HCT116 (cell line): ENCODE data around the gene SPATA20. TPM values are rescaled to one million over a fixed set of nuclear protein-coding genes. Genes with fewer than 3 reads are reported as not detected.
A peak's percentile ranks its signal among the peaks of the same experiment; 100 is the strongest.

Experiments
- ATAC-seq: fragments of 200-7000 bp; cut with Tn5 transposase; 2 replicates; pipeline ENCODE4 v1.9.1; 2020; ENCODE audit warnings: mild to moderate bottlenecking, moderate library complexity
- BruUV-seq: library from RNA; stranded (reverse); fragments of 400-500 nt; replicated peaks from 2 replicates; lab custom pipeline; 2021; lab: Mats Ljungman, UMichigan
- CTCF ChIA-PET: fragments of 300-600 bp; sonication (Branson Sonifier 250); formaldehyde crosslinking; loops from one replicate; lab custom pipeline; 2021; ENCODE audit warnings: antibody characterized with exemption; lab: Charles Lee
- POLR2A ChIA-PET: fragments of 300-600, 350-600 bp; sonication (Branson Sonifier 250); formaldehyde crosslinking; loops from one replicate; lab custom pipeline; 2021; ENCODE audit warnings: antibody characterized with exemption; lab: Charles Lee
- RAD21 ChIA-PET, 2 experiments: fragments of 300-600 bp; sonication (Branson Sonifier 250); formaldehyde crosslinking; loops; one replicate each; lab custom pipeline; 2023; ENCODE audit warnings: low total read pairs in 2 of 2; ENCODE audit not compliant: uncharacterized antibody in 2 of 2, unreplicated experiment in 2 of 2, low non-redundant PET in 1 of 2; lab: Charles Lee
- DNase-seq: peaks from one replicate; pipeline ENCODE4 v3.0.0-alpha.2; 2010; ENCODE audit warnings: low read depth, low spot score
- H2AFZ ChIP-seq: fragments of 200-600 bp; shearing (Covaris generic), sonication (generic); 2 replicates; pipeline ENCODE4 v1.6.1; 2017; ENCODE audit warnings: low read depth, mixed run types, mixed read lengths, antibody characterized with exemption, low read length; ENCODE audit not compliant: poor library complexity, severe bottlenecking
- H3K27ac ChIP-seq: 2 replicates; pipeline ENCODE4 v1.5.1; 2012; ENCODE audit warnings: low read depth, low read length
- H3K27me3 ChIP-seq: fragments of 200-600 bp; sonication (generic); 2 replicates; pipeline ENCODE4 v1.6.1; 2016; ENCODE audit warnings: mixed run types, low read length, mixed read lengths; ENCODE audit not compliant: insufficient read depth
- H3K36me3 ChIP-seq, 2 experiments: fragments of 200-500 bp in 1 of 2; fragments of 200-600 bp in 1 of 2; sonication (Bioruptor generic) in 1 of 2; sonication (generic) in 1 of 2; 2 replicates each; pipeline versions ENCODE4 v1.5.1 to v1.6.1; 2014 to 2016; ENCODE audit warnings: low read length in 2 of 2, inconsistent platforms in 1 of 2, mixed read lengths in 1 of 2, mixed run types in 1 of 2; ENCODE audit not compliant: insufficient read depth in 2 of 2, control insufficient read depth in 1 of 2
- H3K4me1 ChIP-seq, 2 experiments: fragments of 200-600 bp in 1 of 2; sonication (generic) in 1 of 2; 2 replicates each; pipeline versions ENCODE4 v1.5.1 to v1.6.1; 2012 to 2017; ENCODE audit warnings: low read length in 2 of 2, inconsistent platforms in 1 of 2, mild to moderate bottlenecking in 1 of 2, mixed read lengths in 1 of 2, mixed run types in 1 of 2, moderate library complexity in 1 of 2; ENCODE audit not compliant: insufficient read depth in 2 of 2, control insufficient read depth in 1 of 2
- H3K4me2 ChIP-seq: fragments of 200-600 bp; sonication (generic); 2 replicates; pipeline ENCODE4 v1.6.1; 2017; ENCODE audit warnings: mixed run types, low read length, mixed read lengths
- H3K4me3 ChIP-seq, 2 experiments: fragments of 200-600 bp in 1 of 2; sonication (generic) in 1 of 2; replicated peaks in 1 of 2; 2 replicates each; pipeline ENCODE4 v1.5.1; 2011 to 2016; ENCODE audit warnings: low read length in 2 of 2, control low read depth in 1 of 2, low read depth in 1 of 2, mild to moderate bottlenecking in 1 of 2, mixed read lengths in 1 of 2, mixed run types in 1 of 2
- H3K79me2 ChIP-seq: fragments of 200-600 bp; sonication (generic); 2 replicates; pipeline ENCODE4 v1.6.1; 2017; ENCODE audit warnings: mild to moderate bottlenecking, mixed run types, low read length, moderate library complexity, mixed read lengths; ENCODE audit not compliant: insufficient read depth
- H3K9ac ChIP-seq: fragments of 200-600 bp; sonication (generic); 2 replicates; pipeline ENCODE4 v1.6.1; 2016; ENCODE audit warnings: low read length, mixed read lengths
- H3K9me2 ChIP-seq: fragments of 200-600 bp; sonication (generic), shearing (Covaris generic); 2 replicates; pipeline ENCODE4 v1.6.1; 2017; ENCODE audit warnings: mixed run types, mild to moderate bottlenecking, moderate library complexity; ENCODE audit not compliant: insufficient read depth
- H3K9me3 ChIP-seq, 2 experiments: fragments of 200-500 bp in 1 of 2; fragments of 200-600 bp in 1 of 2; sonication (Bioruptor generic) in 1 of 2; sonication (generic) in 1 of 2; 2 replicates each; pipeline ENCODE4 v1.6.1; 2014 to 2017; ENCODE audit warnings: low read length in 2 of 2, mixed read lengths in 2 of 2, inconsistent platforms in 1 of 2, low read depth in 1 of 2, mild to moderate bottlenecking in 1 of 2, mixed run types in 1 of 2, moderate library complexity in 1 of 2; ENCODE audit not compliant: control insufficient read depth in 1 of 2, insufficient read depth in 1 of 2
- H4K20me1 ChIP-seq: fragments of 200-600 bp; sonication (generic), shearing (Covaris generic); 2 replicates; pipeline ENCODE4 v1.6.1; 2017; ENCODE audit warnings: mixed run types, mild to moderate bottlenecking, moderate library complexity; ENCODE audit not compliant: insufficient read depth
- CBX3 ChIP-seq: IDR thresholded peaks from 2 replicates; pipeline ENCODE4 v1.6.1; 2012; ENCODE audit warnings: low read depth
- CEBPB ChIP-seq: IDR thresholded peaks from 2 replicates; pipeline ENCODE4 v1.6.1; 2012; ENCODE audit warnings: low read depth
- EGR1 ChIP-seq: IDR thresholded peaks from 2 replicates; pipeline ENCODE4 v1.6.1; 2012; ENCODE audit warnings: low read depth
- FOSL1 ChIP-seq: IDR thresholded peaks from 2 replicates; pipeline ENCODE4 v1.6.1; 2012; ENCODE audit warnings: low read depth
- SP1 ChIP-seq: IDR thresholded peaks from 2 replicates; pipeline ENCODE4 v1.6.1; 2012; ENCODE audit warnings: low read depth
- TCF7L2 ChIP-seq: IDR thresholded peaks from 2 replicates; pipeline ENCODE4 v1.7.0; 2011; ENCODE audit warnings: borderline replicate concordance, inconsistent platforms; ENCODE audit not compliant: insufficient read depth, insufficient read length; ENCODE audit errors: extremely low read depth
- ZFX ChIP-seq: fragments of 450-650 bp; IDR thresholded peaks from 2 replicates; pipeline ENCODE4 v1.6.1; 2017
- intact Hi-C: fragments of 100-400 bp; cut with micrococcal nuclease; formaldehyde crosslinking; loops from 2 replicates; pipeline ENCODE4 v1.10.0; 2022
- total RNA-seq: library from RNA; stranded (reverse); gene quantifications from one replicate; pipeline ENCODE4 v1.2.1, GENCODE V29; 2021; ENCODE audit not compliant: unreplicated experiment
- TF ChIP-seq, protein P1 (sequence below): IDR thresholded peaks from 2 replicates; pipeline ENCODE4 v1.6.1; 2011; ENCODE audit warnings: mild to moderate bottlenecking, low read length, moderate library complexity; ENCODE audit not compliant: insufficient replicate concordance; ENCODE audit errors: extremely low read depth
- TF ChIP-seq, protein P2 (sequence below): IDR thresholded peaks from 2 replicates; pipeline ENCODE4 v1.6.1; 2012
- TF ChIP-seq, protein P3 (sequence below), 3 experiments: fragments of 200-600 bp in 1 of 3; sonication (generic) in 1 of 3; IDR thresholded peaks in 2 of 3; conservative IDR thresholded peaks in 1 of 3; 2 replicates each; pipeline ENCODE4 v1.5.1; 2012 to 2017; ENCODE audit warnings: low read depth in 2 of 3, low read length in 2 of 3, antibody characterized with exemption in 1 of 3, borderline replicate concordance in 1 of 3, control low read depth in 1 of 3, mild to moderate bottlenecking in 1 of 3, mixed read lengths in 1 of 3, mixed run types in 1 of 3, moderate library complexity in 1 of 3; ENCODE audit not compliant: insufficient read depth in 1 of 3

Gene SPATA20
- total RNA-seq, 1 experiment from 2014 or later = 57.5 TPM

DNA sequence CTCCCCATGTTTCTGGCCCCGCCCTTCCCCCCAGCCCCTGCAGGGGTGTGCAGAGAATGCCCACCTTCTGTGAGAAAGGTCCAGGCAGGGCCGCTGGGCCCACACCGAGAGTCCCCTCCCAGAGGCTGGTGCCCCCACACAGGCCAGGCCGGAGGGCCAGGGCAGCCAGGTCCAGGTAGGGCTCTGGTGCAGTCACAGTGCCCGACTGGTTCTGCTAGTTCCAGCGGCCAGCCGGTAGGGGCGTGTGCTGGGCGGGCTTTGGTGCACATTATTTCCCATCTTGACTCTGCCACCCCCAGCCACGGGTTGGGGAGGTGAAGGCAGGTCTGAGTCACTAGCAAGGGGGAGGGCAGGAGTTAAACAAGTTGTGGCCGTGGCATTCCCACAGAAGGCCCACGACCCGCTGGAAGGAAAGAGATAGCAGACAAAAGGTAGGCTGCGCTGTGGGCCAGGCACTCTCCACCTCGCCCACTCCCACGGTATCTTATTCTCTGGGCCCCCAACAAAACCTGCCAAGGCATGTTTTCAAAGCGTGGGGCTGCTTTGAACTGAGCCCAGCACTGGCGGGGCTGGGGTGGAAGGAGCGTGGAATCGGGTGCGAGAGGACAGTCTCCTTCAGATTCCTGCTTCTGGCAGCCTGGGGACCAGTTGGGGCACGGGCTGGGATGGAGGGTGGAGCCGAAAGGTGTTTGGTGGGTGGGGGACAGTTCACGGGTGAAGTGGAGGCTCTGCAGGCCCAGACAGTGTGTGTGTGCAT, 12.6 kb upstream of the SPATA20 start (continued):
- no peak for TF ChIP-seq ZFX
- TF ChIP-seq FOSL1 = no peak
- TF ChIP-seq, protein P1, sequence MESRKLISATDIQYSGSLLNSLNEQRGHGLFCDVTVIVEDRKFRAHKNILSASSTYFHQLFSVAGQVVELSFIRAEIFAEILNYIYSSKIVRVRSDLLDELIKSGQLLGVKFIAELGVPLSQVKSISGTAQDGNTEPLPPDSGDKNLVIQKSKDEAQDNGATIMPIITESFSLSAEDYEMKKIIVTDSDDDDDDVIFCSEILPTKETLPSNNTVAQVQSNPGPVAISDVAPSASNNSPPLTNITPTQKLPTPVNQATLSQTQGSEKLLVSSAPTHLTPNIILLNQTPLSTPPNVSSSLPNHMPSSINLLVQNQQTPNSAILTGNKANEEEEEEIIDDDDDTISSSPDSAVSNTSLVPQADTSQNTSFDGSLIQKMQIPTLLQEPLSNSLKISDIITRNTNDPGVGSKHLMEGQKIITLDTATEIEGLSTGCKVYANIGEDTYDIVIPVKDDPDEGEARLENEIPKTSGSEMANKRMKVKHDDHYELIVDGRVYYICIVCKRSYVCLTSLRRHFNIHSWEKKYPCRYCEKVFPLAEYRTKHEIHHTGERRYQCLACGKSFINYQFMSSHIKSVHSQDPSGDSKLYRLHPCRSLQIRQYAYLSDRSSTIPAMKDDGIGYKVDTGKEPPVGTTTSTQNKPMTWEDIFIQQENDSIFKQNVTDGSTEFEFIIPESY = peak; percentile 25
- TF ChIP-seq CBX3 = no peak
- TF ChIP-seq, protein P2, sequence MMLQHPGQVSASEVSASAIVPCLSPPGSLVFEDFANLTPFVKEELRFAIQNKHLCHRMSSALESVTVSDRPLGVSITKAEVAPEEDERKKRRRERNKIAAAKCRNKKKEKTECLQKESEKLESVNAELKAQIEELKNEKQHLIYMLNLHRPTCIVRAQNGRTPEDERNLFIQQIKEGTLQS = no peak
- TF ChIP-seq, protein P3, sequence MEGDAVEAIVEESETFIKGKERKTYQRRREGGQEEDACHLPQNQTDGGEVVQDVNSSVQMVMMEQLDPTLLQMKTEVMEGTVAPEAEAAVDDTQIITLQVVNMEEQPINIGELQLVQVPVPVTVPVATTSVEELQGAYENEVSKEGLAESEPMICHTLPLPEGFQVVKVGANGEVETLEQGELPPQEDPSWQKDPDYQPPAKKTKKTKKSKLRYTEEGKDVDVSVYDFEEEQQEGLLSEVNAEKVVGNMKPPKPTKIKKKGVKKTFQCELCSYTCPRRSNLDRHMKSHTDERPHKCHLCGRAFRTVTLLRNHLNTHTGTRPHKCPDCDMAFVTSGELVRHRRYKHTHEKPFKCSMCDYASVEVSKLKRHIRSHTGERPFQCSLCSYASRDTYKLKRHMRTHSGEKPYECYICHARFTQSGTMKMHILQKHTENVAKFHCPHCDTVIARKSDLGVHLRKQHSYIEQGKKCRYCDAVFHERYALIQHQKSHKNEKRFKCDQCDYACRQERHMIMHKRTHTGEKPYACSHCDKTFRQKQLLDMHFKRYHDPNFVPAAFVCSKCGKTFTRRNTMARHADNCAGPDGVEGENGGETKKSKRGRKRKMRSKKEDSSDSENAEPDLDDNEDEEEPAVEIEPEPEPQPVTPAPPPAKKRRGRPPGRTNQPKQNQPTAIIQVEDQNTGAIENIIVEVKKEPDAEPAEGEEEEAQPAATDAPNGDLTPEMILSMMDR (IDR thresholded peaks at IDR 0.05 in 2 of 3, conservative IDR thresholded peaks at IDR 0.05 in 1 of 3; ENCODE audit: borderline replicate concordance in 1 of 3, insufficient read depth in 1 of 3, low read depth in 2 of 3, low read length in 2 of 3) = peak in 2 of 3 experiments; percentile 68 to 83; a peak in 4 of 6 replicates
- no peak for TF ChIP-seq SP1
- no peak for TF ChIP-seq CEBPB
- TF ChIP-seq, all 23 proteins: peak for 5

DNA sequence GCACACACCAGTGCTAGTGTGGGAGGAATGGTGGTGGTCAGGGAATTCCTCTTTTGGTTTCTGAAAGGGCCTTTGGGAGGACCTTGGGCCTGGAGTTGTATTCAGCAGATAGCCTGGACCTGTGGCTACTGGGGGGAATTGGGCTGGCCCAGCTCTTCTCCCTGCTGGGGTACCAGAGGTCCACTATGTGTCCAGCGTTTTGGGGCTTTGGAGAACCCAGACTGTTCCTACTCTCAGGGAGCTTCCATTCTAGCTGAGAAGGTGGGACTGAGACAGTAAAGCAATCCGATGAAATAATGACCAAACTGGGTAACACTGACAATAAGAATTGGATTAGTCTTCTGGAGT, 12.0 kb upstream of the SPATA20 start:
- Histone ChIP-seq H3K4me2 (peak overlapping the region; percentile 99), H3K9ac (peak overlapping the region; percentile 78), H2AFZ (no peak overlapping the region), H3K27me3 (no peaks in the 10 kb centered on the region), H3K4me1 (peaks cover 45 to 56% of the 10 kb centered on the region in 2 experiments), H3K27ac (peak overlapping the region; percentile 73), H3K79me2 (no peaks in the 10 kb centered on the region; the same call in 1 of the 2 replicates), H3K4me3 (peak overlapping the region; percentile 45 to 75), H3K36me3 (no peaks in the 10 kb centered on the region; a peak in 1 of 4 replicates), H3K9me2 (no peaks in the 10 kb centered on the region), H3K9me3 (no peaks in the 10 kb centered on the region), H4K20me1 (no peaks in the 10 kb centered on the region)
- ChIA-PET RAD21 (no interaction called here), POLR2A (no interaction called here), CTCF (no interaction called here)
- intact Hi-C loops = loop anchor here (2.0 kb wide), 1 partner anchor 52 kb away; no protein-coding TSS in a partner anchor
- ATAC-seq (no peak), DNase-seq (no peak)
- no peak for TF ChIP-seq TCF7L2
- no peak for TF ChIP-seq EGR1
- BruUV-seq = TSS peak; percentile 51
